Panc1 (cell line): ENCODE data around the gene BCAN. TPM values are rescaled to one million over a fixed set of nuclear protein-coding genes. Genes with fewer than 3 reads are reported as not detected.

Experiments used
- ATAC-seq: fragments of 200-7000 bp; cut with Tn5 transposase; 2 replicates; pipeline ENCODE4 v1.9.1; 2020; ENCODE audit warnings: mild to moderate bottlenecking, moderate library complexity
- BruUV-seq: library from RNA; stranded (reverse); fragments of 400-500 nt; replicated peaks from 2 replicates; lab custom pipeline; 2021; lab: Mats Ljungman, UMichigan
- CTCF ChIA-PET: fragments of 300-600 bp; sonication (Branson Sonifier 250); formaldehyde crosslinking; loops from one replicate; lab custom pipeline; 2022; ENCODE audit warnings: antibody characterized with exemption; lab: Charles Lee
- POLR2A ChIA-PET: fragments of 300-600 bp; sonication (Branson Sonifier 250); formaldehyde crosslinking; loops from one replicate; lab custom pipeline; 2022; ENCODE audit warnings: antibody characterized with exemption; lab: Charles Lee
- DNase-seq: peaks from one replicate; pipeline ENCODE4 v3.0.0-alpha.2; 2010; ENCODE audit warnings: low read depth, low spot score
- H3K27ac ChIP-seq: 2 replicates; pipeline ENCODE4 v1.5.1; 2011; ENCODE audit warnings: mild to moderate bottlenecking, low read length, inconsistent platforms
- H3K27me3 ChIP-seq: fragments of 200-500 bp; sonication (Bioruptor generic); 2 replicates; pipeline ENCODE4 v1.6.0; 2014; ENCODE audit warnings: low read length, inconsistent platforms; ENCODE audit not compliant: control insufficient read depth, insufficient read depth
- H3K36me3 ChIP-seq: fragments of 200-500 bp; sonication (Bioruptor generic); 2 replicates; pipeline ENCODE4 v1.5.1; 2014; ENCODE audit warnings: inconsistent platforms, mild to moderate bottlenecking, low read length, moderate library complexity; ENCODE audit not compliant: control insufficient read depth, insufficient read depth
- H3K4me1 ChIP-seq: 2 replicates; pipeline ENCODE4 v1.5.1; 2011; ENCODE audit warnings: inconsistent platforms, mild to moderate bottlenecking, low read length, moderate library complexity; ENCODE audit not compliant: control insufficient read depth, insufficient read depth
- H3K4me3 ChIP-seq, 2 experiments: 2 replicates each; pipeline ENCODE4 v1.5.1; 2011 to 2012; ENCODE audit warnings: low read depth in 2 of 2, low read length in 2 of 2, mild to moderate bottlenecking in 2 of 2, inconsistent platforms in 1 of 2, moderate library complexity in 1 of 2
- H3K9me3 ChIP-seq: fragments of 200-500 bp; sonication (Bioruptor generic); 2 replicates; pipeline ENCODE4 v1.5.1; 2014; ENCODE audit warnings: low read depth, mild to moderate bottlenecking, inconsistent platforms, low read length, moderate library complexity; ENCODE audit not compliant: control insufficient read depth, insufficient read depth
- CTCF ChIP-seq: fragments of 450-650 bp; IDR thresholded peaks from 2 replicates; pipeline ENCODE4 v1.5.1; 2017; ENCODE audit warnings: mild to moderate bottlenecking
- POLR2AphosphoS5 ChIP-seq: IDR thresholded peaks from 2 replicates; pipeline ENCODE4 v1.6.1; 2012; ENCODE audit warnings: mild to moderate bottlenecking, low read depth, low read length, moderate library complexity
- SIN3A ChIP-seq: IDR thresholded peaks from 2 replicates; pipeline ENCODE4 v1.6.1; 2012; ENCODE audit warnings: low read depth, mild to moderate bottlenecking, low read length, moderate library complexity, borderline replicate concordance; ENCODE audit not compliant: insufficient read depth
- TCF7L2 ChIP-seq: IDR thresholded peaks from 2 replicates; pipeline ENCODE4 v1.6.1; 2011; ENCODE audit warnings: mild to moderate bottlenecking, low read depth, low read length, inconsistent platforms
- in situ Hi-C: cut with HindIII; loops from 2 replicates; pipeline ENCODE4 v1.10.0; 2016; ENCODE audit warnings: low sequenced_read_pairs, low pct_unique_long_range_greater_than_20kb
- intact Hi-C: fragments of 100-400 bp; cut with micrococcal nuclease; formaldehyde crosslinking; loops from one replicate; pipeline ENCODE4 v1.10.0; 2022; ENCODE audit not compliant: unreplicated experiment
- total RNA-seq: library from RNA; stranded (reverse); gene quantifications from one replicate; pipeline ENCODE4 v1.2.1, GENCODE V29; 2021; ENCODE audit not compliant: unreplicated experiment
- TF ChIP-seq, protein P1 (sequence below), 2 experiments: IDR thresholded peaks; 2 replicates each; pipeline ENCODE4 v1.6.1; 2011 to 2012; ENCODE audit warnings: low read depth in 2 of 2, control low read depth in 1 of 2, low read length in 1 of 2, mild to moderate bottlenecking in 1 of 2, moderate library complexity in 1 of 2; ENCODE audit not compliant: insufficient read depth in 1 of 2

The BCAN gene
- total RNA-seq, 1 experiment from 2014 or later = 0.57 TPM

DNA sequence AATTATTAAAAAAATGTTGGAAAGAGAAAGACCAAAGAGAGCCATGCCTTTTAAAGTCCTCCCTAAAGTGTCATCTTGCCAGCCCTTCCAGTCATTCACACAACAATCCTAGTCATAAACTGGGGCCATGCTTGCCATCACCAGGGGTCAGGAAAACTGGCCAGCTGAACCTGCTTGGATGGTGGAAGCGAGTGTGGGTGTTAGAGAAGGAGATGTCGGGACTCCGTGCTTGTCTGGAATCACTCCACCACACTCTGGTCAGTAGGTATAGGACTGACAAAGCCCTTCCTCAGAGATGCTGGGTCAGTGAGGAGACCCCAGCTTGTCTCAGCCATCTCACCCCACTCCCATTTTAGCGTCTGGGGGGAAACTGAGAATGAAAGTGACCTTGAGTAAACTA, 26.0 kb upstream of the BCAN start:
- POLR2A ChIA-PET = no interaction called here
- in situ Hi-C loops = no loop called here

DNA sequence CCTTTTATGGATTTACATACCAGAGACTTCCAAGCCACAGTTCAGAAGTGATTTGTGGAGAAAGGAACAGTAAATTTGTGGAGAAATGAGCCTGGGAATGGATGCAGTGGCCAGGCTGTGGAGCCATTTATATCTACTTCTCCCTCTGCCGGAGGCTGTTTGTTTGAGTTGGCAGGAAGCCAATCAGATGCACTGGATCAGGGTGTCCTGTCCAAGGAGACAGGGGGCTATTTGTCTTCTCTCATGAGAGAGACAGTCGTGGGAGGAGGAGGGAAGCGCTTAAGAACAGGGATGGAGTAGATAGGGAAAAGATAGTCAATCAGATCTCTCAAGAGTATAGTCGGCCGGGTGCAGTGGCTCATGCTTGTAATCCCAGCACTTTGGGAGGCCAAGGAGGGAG, 25.5 kb upstream of the BCAN start:
- ChIA-PET POLR2A (no interaction called here), CTCF (interaction anchor here (0.7 to 0.9 kb wide), 2 partner anchors 8 to 42 kb away, joined by 3 to 5 read pairs; no protein-coding TSS in a partner anchor)
- no TSS peak for BruUV-seq
- TF ChIP-seq, protein P1, sequence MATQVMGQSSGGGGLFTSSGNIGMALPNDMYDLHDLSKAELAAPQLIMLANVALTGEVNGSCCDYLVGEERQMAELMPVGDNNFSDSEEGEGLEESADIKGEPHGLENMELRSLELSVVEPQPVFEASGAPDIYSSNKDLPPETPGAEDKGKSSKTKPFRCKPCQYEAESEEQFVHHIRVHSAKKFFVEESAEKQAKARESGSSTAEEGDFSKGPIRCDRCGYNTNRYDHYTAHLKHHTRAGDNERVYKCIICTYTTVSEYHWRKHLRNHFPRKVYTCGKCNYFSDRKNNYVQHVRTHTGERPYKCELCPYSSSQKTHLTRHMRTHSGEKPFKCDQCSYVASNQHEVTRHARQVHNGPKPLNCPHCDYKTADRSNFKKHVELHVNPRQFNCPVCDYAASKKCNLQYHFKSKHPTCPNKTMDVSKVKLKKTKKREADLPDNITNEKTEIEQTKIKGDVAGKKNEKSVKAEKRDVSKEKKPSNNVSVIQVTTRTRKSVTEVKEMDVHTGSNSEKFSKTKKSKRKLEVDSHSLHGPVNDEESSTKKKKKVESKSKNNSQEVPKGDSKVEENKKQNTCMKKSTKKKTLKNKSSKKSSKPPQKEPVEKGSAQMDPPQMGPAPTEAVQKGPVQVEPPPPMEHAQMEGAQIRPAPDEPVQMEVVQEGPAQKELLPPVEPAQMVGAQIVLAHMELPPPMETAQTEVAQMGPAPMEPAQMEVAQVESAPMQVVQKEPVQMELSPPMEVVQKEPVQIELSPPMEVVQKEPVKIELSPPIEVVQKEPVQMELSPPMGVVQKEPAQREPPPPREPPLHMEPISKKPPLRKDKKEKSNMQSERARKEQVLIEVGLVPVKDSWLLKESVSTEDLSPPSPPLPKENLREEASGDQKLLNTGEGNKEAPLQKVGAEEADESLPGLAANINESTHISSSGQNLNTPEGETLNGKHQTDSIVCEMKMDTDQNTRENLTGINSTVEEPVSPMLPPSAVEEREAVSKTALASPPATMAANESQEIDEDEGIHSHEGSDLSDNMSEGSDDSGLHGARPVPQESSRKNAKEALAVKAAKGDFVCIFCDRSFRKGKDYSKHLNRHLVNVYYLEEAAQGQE (IDR thresholded peaks at IDR 0.05; ENCODE audit: insufficient read depth in 1 of 2, low read depth in 2 of 2, low read length in 1 of 2) = no peak
- TF ChIP-seq TCF7L2 = no peak
- no peak for TF ChIP-seq CTCF
- TF ChIP-seq SIN3A = no peak
- TF ChIP-seq POLR2AphosphoS5 = no peak
- no peak for DNase-seq
- Histone ChIP-seq H3K9me3 (no peaks in the 10 kb centered on the region), H3K4me3 (peak overlapping the region in 1 of 2 experiments; percentile 6; a peak in 1 of 4 replicates), H3K4me1 (peaks cover 4% of the 10 kb centered on the region), H3K27ac (no peak overlapping the region), H3K36me3 (no peaks in the 10 kb centered on the region), H3K27me3 (no peaks in the 10 kb centered on the region)
- ATAC-seq = peak; percentile 64
- intact Hi-C loops (no loop called here), in situ Hi-C loops (no loop called here)

More for the DNA sequence above, 26.0 kb upstream of the BCAN start:
- Histone ChIP-seq H3K4me3 (peak overlapping the region in 1 of 2 experiments; percentile 6; a peak in 1 of 4 replicates), H3K4me1 (peaks cover 4% of the 10 kb centered on the region), H3K9me3 (no peaks in the 10 kb centered on the region), H3K27ac (no peak overlapping the region), H3K36me3 (no peaks in the 10 kb centered on the region), H3K27me3 (no peaks in the 10 kb centered on the region)
- intact Hi-C loops = no loop called here
- no peak for DNase-seq
- CTCF ChIA-PET = no interaction called here
- no TSS peak for BruUV-seq
- no peak for ATAC-seq
- TF ChIP-seq, protein P1 (IDR thresholded peaks at IDR 0.05; ENCODE audit: insufficient read depth in 1 of 2, low read depth in 2 of 2, low read length in 1 of 2) = no peak
- TF ChIP-seq SIN3A = no peak
- TF ChIP-seq POLR2AphosphoS5 = no peak
- TF ChIP-seq TCF7L2 = no peak
- no peak for TF ChIP-seq CTCF
